GM21367 (cell line): ENCODE data around the gene TMEM54.

Experiments
- ATAC-seq: cut with Tn5 transposase; IDR thresholded peaks from one replicate; pipeline ENCODE4 v1.9.1; 2021; ENCODE audit not compliant: unreplicated experiment

Gene TMEM54

DNA sequence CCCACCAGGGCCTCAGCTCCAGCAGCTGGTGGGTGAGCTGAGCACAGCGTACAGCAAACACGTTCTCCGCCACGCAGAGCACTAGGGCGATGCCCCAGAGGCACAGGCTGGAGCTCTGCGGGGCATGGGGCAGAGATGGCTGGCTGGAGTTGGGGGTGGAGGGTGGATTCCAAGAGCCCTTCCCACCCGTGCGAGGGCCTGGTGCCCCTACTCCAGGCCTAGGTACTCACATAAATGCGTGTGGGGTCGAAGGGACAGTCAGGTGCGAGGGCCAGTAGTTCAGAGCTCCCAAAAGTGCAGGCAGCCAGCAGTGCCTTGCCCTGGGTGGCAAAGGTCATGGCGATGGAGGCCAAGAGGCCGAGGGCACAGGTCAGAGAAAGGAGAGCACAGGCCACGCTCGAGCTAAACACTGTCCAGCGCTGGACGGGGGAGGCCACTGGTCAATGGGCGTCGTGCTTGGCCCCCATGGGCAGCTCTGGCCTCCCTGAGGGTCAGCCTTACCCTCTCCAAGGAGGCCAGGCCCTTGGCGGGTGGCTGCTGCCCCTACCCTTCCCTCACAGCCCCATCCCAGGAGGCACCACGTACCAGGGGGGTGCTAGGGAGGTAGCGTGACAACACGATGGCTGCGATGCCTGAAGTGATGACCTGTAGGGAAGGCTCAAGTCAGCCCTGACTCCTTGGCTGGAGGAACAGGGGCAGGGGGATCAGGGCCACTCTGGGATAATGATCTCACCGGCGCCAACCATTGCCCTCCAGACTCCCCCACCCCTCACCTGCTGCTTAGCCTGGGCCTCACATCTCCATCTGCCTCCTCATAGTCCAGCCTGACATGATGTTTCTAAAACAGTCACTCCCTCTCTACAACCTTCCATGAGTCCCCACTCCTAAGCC lies 5.6 kb downstream of the TMEM54 start:
- ATAC-seq: no peak

DNA sequence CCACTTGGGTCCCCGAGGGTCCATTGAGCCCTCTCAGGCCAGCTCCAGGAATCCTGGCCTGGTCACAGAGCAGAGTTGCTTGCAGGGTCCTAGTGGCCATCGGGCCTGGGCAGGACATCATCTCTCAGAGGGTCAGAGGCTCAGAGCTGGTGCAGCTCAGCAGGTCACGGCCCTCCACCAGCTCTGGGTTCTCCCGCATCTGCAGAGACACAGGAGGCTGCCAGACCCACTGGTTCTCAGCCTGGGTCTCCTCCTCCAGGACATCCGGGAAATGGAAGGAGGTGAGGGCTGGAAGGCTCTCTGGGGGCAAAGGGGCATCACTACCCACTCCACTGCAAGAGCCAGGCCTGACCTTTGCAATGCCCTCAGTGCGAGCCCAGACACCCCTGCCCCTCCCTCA lies 6.5 kb downstream of the TMEM54 start:
- no peak for ATAC-seq

DNA sequence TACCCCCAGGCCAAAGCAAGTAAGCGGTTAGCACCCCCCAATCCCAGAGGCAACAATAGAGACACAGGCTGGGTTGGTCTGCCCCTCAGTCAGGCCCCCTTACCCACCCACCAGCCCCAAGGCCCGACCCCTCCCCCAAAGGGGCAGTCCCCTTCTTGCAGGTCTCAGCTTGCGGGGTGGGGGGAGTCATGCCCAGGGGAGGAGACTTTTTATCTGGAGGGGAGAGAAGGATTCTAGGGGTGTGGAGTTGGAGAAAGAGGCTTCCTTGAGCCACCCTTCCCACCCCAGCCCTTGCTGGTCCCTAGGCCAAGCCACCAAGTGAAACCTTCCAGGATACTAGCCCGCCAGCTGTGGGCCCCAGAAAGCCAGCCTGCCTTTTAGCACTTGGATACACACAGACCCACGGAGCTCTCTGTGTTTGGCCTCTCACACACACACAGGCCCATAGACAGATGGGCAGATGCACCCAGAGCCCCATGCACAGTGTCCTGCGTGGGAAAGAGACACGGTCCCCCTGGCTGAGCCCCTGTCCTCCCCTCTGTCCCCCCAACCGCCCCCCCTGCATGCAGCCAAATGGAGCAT lies 7.1 kb downstream of the TMEM54 start:
- no peak for ATAC-seq

DNA sequence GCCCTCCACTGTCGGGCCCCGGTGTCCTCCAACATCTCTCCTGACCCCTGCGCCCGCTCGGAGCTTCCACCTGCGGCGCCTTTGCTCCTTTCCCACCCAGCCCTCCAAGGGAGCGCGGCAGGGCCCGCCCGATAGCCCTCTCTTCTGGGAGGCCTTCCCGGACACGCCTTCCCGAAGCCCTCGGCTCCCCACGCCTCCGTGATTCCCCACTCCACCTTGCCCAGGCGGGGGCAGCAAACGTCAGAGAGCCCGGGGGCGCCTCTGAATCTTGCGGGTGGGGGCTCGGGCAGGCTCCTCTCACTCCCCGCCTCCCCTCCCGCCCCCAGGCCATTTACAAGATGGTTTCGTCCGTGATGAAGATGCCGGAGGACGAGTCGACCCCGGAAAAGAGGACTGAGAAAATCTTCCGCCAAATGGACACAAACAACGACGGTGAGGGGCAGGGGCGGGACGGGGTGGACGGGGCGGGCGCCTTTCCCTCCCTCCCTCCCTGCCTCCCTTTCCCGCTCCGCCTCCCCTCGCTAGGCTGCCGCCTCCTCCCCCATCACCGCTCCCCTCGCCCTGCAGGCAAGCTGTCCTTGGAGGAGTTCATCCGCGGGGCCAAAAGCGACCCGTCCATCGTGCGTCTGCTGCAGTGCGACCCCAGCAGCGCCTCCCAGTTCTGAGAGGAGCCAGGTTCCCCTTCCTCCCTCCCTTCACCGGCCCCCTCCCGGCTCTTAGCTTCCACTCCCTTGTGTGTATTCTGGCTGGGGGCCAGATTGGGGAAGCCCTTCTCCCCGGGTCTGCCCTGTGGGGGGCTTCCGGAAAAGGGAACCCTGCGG lies 7.8 kb downstream of the TMEM54 start:
- ATAC-seq: no peak

DNA sequence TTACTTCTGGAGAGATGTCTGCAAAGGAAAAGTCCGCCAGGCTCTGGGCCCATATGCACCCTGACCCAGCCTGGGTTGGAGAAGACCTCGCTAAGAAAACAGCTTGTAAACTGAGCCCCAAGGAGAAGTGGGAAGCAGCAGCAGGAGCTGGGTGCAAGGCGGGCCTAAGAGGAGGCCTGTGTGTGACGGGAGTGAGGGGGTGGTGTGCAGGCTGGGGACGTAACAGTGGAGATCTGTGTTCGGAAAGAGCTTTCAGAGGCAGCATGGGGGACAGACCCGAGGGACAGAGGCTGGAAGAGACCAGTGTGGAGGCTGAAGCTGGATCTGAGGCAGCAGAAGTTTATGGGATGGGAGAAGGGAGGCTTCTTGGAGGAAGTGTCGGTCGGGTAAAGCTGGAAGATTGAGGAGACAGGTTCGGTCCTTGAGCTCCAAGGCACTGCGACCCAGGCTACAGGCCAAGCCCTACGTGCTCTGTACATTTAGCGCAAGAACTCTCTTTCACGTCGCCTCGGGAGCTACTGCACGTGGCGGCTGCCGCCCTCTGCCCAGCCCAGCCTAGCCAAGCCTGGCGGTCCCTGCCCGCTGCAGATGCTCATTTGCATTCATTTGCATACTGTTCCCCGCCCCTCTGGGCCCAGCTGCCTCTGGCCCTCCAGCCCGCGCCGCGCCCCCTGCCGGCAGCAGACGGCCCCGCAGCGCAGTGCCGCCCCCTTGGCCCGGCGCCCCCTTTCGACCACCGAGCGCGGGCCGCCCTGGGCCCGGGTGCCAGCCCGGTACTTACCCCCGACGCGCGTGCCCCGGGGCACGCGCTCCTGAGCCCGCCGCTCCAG lies 8.6 kb downstream of the TMEM54 start:
- no peak for ATAC-seq

DNA sequence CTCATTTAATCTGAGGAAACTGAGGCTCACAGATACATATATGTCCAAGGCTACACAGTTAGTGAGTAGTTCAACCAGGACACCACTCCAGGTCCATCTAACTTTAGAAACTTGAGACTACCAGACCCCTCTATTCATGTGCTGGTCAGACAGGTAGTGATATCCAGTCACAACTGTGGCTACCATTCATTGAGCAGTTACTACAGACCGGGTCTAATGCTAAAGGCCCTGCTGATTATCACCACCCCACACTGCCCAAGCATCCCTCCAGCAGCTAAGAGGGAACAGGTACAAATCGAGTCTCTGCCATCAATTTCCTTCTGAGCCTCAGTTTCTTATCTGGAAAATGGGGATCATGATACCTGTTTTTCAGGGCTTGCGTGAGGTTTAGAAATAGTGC lies 9.6 kb downstream of the TMEM54 start:
- ATAC-seq: no peak

DNA sequence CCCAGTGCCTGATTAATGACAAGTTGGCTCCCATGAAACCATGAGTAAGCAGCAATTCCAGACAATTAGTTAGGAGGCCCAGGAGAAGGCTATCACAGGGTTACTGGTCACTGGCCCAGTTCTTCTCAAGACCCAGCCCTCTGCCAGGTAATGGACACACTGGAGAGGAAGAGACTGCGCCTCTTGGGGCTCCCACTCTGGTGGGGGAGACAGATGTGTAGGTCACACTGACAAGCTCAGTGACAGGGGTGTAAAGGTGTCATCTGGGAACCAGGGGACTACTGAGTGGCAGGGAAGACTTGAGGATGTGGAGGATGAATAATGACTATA lies 10.0 kb downstream of the TMEM54 start:
- no peak for ATAC-seq

DNA sequence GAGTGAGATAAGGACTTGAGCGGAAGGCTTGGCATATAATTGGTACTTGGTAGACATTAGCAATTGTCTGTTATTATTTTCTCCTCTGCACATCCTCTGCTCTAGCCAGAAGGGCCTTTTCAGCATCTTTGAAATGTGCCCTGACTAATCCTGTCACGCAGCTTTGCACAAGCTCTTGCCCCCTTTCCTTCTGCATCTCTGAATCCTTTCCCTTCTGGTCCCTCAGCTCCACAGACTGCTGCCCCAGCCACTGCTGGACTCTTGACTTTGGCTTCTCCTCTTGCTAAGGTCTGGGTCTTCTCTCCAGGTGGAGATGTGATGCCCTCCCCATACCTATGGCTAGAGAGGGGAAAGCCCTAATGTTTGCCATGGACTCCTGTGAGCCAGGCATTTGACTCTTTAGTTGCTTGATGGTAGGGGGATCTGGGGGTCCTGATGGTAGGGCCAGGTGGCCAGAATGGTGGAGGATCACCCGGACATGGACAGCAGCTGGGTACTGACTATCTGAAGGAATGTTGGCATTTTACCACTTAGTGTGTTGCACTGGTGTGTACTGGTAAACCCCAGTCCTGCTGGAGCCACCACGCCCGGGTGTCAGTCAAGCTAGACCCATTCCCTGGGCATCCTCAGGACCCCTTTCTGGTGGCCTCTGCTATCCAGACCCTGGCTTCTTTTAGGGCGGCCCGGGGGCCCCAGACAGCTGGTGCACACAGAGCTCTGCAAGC lies 10.5 kb downstream of the TMEM54 start:
- no peak for ATAC-seq

DNA sequence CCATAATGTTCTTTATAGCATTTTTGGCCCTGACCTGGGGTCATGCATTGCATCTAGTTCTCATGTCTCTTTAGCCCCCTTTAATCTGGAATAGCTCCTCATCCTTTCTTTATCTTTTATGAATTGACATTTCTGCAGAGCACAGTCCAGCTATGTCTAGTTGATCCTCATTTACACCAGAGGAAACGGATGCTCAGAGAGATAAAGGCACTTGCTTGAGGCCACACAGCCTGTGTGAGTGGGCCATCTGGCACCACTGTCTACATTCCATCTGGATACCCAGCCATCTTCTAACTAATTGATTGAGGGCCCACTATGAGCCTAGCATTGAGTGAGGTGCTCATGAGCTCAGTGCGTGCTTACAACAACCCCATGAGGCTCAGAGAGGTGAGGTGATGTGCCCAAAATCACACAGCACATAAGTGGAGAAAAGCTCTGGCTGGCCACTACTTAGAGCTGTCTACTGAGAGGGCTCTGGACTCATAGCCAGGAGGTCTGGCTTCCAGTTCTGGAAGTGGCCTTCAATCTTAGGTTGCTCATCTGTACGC lies 11.4 kb downstream of the TMEM54 start:
- ATAC-seq: no peak

DNA sequence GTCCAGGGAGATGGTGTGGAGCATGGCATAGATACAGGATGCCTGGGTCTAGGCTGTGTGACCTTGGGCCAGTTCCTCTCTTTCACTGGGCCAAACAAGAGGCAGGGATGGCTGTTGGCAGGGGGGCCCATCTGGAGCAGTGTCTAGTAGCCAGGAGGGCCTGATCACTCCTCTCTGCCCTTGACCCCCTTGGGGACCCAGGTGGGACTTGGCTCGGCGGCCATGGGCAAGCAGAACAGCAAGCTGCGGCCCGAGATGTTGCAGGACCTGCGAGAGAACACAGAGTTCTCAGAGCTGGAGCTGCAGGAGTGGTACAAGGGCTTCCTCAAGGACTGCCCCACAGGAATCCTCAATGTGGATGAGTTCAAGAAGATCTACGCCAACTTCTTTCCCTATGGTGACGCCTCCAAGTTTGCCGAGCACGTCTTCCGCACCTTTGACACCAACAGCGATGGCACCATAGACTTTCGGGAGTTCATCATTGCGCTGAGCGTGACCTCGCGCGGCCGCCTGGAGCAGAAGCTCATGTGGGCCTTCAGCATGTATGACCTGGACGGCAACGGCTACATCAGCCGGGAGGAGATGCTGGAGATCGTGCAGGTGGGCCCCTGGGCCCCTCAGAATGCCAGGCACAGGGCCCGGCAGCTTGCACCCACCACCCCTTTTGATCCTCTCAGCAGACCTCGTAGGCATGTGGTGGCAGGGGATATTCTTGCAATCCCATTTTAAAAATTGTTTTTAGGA lies 12.3 kb downstream of the TMEM54 start:
- no peak for ATAC-seq

DNA sequence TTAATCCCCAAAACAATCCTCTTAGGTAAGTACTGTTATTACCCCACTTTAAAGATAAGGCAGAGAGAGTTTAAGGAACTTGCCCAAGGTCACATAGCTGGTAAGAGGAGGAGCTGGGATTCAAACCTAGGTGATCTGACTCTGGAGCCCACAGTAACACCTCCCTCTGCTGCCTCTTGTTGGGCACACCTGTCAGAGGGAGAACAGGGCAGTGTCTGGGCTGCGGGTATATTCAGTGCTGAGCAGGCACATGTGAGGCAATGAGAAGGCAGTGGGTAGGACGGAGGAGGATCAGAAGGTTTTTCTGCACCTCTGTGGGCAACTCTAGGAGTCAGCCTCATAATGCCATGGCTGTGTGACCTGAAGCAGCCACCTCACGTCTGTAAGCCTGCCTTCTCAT lies 13.1 kb downstream of the TMEM54 start:
- ATAC-seq: no peak

DNA sequence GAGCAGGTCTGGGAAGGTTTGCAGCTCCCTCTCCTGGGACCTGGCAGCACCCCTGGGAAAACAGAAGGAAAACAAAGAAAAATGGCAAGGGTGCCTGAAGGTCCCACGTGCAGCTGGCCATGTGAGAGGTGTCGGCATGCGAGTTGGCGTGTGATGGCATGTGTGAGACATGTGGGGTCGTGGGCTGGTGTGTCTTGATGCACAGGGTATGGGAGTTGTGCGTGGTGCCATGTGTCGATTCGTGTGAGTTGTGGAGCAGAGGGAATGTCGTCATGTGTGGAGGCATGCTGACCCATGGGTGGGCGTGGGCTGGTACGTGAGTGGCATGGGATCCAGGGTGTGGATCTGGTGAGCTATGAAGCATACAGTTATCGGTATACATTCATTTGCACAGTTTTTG lies 13.6 kb downstream of the TMEM54 start:
- no peak for ATAC-seq

DNA sequence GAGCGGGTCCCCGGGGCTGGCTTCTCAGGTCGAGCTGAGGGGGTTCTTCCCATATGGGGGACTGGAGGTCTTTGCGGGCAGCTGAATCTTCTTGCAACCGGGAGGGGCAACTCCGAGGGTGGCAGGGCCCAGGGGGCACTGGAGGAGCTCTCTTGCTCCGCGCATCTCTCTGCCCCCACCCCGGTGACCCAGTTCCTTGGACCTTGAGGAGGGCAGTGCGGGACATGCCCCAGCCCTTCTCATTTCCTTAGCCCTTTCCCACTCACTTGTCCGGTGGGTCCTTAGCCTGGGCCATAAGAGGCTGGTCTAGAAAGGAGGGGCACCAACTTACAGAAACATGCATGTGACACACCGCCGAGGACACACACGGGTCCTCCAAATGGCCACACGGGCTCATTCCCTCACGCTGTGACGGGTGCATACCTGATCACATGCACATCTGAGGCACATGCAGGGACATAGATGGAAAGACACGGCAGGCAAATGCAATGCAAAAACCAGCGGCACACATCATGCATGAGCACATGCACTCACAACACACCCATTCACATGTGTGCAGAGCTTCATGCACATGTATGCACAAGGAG lies 14.3 kb downstream of the TMEM54 start:
- ATAC-seq: no peak

DNA sequence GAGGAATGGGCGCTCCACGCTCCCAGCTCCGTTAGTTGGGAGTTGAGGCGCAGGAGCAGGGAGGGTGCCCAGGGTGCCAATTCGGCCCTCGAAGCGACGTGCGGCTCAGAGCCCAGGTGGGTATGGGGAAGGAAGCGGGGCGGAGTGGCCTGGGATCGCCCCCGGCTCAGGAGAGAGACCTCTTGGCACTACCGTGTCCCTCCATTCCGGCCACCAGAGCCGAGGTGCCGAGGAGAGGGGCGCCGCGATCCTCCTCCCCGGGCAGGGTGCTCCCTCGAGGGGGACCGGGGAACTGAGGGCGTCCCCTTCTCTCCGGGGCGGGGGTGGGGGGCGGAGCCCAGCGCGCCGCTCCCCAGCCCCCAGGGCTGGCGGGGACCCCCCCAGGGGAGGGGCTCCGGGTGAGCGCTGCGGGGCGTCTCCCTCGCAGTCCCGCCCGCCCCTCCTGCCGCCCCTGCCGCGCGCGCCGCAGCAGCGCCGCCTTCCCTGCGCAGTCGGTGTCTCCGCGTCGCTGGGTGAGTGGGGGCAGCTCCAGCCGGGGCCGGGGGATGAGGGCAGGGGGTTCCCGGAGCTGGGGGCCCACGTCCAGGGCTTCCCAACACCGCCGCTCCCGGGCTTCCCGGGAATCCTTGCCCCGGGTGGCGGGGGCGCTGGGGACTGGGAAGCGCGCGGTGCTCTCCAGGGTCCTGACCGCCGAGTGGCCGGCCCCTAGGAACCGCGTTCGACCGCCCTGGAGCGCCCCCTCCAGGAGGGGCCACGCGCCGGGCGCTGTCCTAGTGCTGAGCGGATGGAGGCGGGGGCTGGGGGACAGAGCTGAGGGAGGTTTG lies 15.0 kb downstream of the TMEM54 start, which contains the start of gene HPCA:
Gene HPCA, plus strand, starts transcription at position 488 of the 824 bp plus-strand sequence. CDS start 2,408 bp downstream, outside the sequence.
- no peak for ATAC-seq

DNA sequence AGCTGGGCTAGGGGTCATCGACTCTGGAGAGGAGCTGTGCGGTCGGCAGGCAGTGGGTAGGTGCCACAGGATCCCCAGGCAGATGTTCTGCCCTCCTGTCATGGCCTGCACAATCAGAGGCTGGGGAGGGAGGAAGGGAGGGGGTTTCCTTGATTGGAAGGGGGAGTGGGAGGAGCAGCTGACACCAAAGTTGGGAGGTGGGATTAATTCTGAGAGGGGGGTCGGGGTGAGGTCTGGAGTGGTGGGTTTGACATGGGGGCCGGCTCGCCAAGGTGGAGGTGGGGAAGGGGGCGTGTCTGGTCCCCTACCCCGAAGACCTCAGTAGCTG lies 15.5 kb downstream of the TMEM54 start:
- no peak for ATAC-seq

DNA sequence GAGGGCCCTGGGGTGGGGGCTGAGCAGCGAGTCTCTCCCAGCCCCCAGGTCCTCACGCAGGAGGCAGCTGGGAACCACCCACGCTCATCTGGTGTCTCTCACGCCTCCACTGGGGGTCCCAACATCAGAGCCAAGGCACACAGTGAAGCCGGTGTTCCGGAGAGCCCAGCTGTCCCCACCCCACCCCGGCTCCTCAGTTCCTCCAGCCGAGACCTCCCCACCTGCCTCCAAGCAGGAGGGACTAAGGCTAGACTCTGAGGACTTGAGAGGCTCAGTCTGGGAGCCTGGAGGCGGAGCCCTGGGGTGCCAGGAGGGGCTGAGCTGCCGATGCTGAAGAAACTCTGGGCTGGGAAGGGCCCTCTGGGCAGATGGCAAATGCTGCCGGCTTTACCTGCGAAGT lies 16.5 kb downstream of the TMEM54 start:
- no peak for ATAC-seq

DNA sequence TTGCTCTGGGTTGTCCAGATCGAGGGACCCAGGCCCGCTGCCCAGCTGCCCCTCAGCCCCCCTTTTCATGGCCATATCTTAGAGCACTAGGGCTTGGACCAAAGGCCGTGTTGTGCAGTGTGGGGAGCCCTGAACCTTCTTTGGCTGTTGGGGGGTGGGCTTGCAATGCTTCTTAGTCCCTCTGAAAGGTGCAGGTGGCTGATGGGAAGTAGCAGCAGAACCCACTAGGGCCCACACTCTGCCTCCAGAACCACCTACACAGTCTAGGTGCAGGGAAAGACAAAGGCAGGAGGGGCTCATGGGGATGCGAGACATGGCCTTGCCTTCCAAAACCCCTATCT lies 17.2 kb downstream of the TMEM54 start:
- ATAC-seq: no peak

DNA sequence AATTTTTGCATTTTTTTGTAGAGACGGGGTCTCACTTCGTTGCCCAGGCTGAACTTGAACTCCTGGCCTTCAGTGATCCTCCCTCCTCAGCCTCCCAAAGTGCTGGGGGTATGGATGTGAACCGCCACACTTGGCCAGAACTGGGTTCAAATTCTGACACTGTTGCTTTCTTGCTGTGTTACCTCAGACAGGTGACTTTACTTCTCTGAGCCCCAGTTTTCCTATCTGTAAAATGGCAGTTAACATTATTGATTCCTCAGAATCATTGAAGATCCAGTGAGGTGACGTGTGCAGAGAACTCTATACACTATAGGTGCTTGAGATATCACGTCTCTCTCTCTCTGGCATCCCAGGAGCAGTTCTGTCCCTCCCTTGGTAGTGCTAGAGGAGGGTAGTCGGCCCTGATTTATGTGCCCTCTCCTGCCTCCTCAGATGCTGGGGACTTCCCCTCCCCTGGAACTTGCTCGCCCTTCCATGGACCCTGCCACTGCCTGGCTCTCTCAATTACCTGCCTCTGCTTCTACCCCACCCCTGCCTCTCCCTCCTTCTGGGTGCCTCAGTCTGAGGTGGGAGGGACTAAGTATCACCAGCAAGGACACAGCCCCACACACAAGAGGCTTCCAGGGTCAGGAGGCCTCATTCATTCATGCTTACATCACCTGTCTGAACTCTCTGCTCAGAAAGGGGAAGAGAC lies 17.7 kb downstream of the TMEM54 start:
- ATAC-seq: no peak
